DMS53 treated with DMSO at 0.1 percent for 48 hours (cell line): Measurements from ENCODE around the gene C14orf93.

ENCODE experiments used
- DNase-seq: peaks from one replicate; lab custom pipeline; 2025; ENCODE audit not compliant: unreplicated experiment; lab: John Stamatoyannopoulos, UW

The C14orf93 gene, protein sequence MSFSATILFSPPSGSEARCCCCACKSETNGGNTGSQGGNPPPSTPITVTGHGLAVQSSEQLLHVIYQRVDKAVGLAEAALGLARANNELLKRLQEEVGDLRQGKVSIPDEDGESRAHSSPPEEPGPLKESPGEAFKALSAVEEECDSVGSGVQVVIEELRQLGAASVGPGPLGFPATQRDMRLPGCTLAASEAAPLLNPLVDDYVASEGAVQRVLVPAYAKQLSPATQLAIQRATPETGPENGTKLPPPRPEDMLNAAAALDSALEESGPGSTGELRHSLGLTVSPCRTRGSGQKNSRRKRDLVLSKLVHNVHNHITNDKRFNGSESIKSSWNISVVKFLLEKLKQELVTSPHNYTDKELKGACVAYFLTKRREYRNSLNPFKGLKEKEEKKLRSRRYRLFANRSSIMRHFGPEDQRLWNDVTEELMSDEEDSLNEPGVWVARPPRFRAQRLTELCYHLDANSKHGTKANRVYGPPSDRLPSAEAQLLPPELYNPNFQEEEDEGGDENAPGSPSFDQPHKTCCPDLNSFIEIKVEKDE

DNA sequence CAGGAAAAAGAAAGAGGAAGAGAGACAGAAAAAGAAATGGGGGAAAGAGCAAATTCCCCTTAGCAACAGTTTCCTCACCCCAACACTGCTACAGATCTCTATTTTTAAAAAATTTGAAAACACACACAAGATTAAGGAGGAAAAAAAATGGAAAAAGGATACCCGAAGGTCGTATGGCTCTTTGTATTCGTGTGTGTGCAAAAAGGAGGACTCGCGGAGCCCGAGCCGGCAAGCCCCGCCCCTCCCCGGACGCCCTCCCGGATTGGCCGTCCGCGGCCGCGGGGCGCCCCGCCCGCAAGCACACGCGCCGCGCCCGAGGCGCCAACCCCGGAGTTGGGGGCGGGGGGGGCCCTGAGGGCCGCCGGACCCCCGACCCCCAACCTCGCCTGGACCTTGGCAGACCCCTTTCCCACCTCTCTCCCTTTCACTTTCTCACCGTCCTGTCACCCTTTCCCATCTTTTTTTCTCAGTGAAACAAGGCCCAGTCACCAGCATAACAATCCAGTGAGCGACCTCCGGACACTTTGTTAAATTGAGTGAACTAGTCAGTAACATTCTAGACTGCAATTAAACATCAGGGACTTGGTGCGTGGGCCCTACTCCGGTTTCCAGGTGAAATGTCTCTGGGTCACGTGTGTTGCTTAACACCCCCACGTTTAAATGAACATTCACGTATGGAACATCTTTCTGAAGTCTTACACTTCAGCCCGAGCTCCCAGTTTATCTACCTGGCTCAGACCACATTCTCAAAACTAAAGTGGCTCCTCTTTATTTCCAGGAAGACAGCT lies at the start of gene C14orf93:
Gene C14orf93, minus strand, starts transcription at position 205 of the 788 bp plus-strand sequence. CDS start 11,120 bp downstream, outside the sequence.
- DNase-seq = peak; percentile 31

DNA sequence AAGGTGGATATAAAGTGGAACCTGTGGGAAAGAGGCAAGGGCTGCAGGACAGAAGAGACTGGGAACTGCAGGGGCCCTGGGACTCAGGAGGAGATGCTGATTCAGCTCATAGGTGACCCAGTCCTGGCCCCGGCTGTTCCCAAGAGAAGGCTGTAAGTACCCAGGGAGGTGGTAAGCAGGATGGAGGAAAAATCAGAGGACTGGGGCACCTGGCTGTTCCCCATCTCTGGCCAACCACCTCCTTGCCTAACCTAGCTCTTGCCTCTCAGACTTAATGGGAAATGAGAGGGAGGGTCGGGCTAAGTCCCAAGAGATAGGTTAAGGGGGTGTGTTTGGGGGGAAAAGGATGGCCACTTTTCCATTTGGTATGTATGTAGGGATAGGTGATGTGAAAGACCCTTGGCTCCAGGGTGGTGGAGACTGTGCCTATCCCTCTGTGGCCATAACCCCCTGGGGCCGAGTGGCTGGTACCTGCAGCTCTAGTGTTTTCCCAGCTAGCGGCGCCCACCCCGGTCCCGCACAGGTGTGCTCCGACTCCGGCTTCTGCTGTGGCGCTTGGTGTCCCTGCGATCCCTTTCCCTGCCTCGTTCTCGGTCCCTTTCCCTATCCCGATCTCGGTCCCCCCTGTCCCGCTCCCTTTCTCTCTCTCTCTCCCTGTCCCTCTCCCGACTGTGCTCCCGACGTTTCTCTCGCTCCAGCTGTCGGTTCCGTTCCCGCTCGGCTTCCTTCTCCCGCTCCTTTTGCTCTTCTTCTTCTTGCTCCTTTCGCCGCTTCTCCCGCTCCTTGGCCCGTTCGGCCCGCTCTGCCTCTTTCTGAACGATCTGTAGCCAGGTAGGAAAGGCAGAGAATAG lies 48.9 kb upstream of the C14orf93 start:
- no peak for DNase-seq

DNA sequence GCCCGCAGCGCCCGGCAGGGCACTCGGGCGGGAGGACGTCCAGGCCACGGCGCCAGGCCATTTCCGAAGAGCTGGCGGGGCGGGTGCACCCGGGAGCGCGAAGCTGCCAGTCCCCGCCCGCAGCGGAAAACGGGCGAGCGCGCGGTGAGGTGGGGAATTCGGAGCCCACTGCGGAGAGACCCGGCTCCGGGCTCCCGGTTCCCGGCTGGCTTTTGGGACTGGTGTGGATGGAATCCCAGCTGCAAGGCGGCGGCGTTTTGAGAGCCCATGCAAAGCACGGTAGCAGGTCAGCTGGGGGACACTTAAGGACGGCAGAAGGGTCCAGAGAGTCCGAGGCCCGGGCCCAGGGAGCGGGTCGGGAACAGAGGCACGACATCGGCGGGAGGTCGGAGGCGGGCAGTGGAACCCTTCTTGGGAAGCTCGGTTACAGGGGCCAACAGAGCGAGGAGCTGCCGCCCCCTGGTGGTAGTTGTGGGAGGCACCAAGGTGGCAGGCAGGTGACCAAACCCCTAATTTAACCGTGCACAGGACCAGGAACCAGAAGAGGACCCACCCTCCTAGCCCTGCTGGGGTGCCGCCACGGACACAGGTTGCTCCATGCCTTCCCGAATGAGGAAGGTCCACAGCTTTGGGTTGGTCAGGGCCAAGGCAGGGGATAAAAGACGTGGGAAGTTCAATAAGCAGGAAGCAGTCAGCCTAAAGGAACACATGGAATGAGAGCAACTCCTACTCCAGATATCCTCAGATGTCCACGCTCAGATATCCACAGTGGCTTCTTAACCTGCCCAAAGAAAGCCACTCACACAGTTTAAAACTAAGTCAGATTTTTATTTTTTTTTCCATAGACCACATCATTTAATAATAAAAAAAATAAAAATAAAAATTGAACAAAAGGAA lies 48.1 kb upstream of the C14orf93 start:
- no peak for DNase-seq

DNA sequence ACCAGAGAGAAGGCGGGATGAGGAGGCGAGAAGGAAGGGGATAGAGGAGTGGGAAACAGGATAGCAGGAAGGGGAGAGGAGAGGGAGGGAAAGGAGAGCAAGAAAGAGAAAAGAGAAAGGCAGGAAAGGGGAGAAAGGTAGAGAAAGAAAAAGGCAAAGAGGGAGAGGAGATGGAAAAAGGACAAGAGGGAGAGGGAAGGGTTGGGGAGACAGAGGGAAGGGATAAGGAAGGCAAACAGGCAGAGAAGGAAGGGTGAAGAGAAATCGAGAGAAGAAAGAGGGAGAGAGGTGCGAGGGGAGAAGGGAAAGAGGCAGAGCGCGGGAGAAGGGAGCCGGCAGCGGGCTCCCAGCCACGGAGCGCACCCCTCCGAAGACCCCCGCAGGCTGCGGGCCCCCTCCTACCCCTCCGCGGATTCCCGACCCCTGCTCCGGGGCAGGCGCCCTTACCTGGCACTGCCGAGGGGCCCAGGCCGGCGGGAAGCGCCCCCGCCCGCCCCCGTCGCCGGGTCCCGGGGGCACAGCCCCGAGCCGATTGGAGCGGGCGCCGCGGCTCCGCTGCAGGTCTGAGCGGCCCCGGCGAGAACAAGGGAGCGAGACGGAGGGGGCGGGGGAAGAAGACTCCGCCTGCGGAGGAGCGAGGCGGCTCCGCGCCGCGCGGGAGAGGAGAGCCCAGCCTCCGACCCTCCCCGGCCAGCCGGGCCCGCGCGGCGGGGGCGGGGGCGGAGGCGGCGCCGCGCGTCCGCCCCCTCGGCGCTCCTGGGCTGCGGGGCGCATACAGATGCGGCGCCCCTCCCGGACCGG lies 47.2 kb upstream of the C14orf93 start, which contains the start of gene CDH24:
Gene CDH24, minus strand, starts transcription at position 565 of the 801 bp plus-strand sequence. CDS start 1,787 bp downstream, outside the sequence.
- DNase-seq = no peak

DNA sequence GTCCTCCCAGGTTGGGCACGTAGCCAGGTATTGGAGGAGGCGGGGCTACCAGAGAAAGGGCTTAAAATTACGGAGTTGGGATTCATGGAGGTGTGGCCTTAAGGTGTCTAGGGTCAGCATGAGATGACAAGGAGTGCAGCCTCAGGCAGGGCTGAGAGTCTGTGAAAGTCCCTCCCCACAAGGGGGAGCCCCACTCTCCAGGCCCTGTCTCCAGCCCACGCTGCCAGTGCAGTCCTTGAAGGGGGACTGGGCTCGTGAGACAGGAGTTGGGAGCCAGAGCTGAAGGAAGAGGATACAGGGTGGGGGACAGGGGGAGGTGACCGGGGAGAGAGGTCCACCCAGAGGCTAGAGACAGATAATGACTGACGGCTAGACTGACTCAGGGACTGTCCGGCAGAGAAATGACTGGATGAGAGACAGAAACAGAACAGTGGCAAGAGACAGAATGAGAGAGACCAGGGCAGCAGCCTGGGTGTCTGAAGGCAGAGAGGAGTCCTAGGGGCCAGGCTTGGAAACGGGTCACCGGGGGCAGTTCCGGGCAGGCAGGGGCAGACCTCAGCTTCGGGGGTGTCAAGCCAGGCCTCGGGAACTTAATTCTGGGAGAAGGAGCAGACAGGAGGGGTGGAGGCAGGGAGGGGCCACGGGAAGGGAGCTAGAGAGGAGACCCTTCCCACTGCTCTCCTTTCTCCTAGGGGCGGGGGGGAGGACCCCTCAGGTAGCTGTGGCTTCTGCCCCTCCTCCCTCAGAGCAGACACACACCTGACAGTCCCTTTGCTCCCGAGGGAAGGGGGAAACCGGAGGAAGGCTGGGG lies 46.4 kb upstream of the C14orf93 start:
- DNase-seq = no peak

DNA sequence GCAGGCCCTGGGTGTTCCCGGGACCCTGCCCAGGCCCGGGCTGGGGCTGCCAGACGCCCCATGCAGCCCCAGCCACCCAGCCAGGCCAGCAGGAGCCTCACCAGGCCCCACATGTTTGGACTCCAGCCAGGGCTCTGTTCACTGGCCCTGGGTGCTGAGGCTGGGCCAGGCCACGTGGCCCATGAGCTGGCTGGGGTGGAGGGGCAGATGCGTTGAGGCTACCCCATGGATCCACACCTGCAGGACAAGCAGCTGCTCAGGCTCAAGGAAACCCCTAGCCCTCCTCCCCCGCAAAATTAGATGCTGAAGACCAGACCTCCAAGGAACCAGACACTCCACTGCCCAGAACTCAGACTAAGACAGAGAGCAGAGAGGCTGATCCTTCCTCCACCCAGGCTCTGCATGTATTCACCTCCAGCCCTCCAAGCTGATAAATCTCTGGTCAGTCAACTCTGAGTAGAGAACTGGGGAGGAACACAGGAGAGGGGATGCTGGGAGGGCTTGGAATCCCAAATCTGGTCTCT lies 45.7 kb upstream of the C14orf93 start:
- DNase-seq = no peak

DNA sequence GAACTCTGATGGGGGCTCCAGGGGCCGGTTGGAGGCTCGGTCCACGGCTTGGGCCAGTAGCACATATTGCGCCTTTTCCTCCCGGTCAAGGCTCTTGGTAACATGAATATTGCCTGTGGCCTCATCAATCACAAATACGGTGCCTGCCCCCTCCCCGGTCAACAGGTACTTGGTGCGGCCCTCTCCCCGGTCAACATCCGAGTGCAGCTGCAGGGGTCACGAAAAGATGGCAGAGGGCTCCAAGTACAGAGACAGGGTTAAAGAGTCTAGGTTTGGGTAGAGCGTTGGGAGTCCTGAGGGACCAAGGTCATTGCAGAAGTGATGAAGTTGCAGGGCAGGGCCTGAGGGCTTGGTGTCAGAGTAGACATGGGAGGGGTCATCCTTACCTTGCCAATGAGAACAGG lies 45.2 kb upstream of the C14orf93 start:
- no peak for DNase-seq

DNA sequence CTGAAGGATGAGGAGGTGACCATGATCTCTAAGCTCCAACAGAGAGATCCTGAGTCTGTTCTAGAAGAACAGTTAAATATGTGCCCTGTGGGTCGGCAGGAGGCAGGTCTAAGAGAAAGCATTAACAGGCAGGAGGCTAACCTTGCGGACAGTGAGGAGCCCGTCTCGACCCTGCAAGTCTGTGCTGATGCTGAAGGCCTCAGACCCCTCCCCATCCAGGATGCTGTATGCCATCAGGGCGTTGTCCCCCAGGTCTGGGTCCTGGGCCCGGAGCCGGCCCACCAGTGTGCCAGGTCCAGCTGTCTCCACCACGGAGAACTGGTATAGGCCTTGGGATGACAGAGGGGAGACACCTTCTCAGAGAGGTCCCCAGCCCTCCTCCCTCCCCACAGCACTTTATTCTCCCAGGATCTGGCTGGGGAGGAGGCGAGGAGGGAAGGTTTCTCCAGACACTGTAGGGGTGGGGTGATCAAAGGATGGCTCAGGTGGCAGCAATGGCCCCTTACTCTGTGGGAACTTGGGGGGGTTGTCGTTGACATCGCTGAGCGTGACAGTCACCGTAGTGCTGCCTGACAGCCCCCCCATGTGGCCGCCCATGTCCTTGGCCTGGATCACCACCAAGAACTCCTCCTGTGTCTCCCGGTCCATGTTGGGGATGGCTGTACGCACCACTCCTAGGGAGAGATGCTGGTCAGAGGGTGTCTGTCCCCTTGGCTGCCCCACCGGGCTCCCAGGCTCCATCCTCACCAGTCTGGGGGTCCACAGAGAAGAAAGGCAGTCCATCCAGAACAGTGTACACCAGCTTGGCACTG lies 44.3 kb upstream of the C14orf93 start:
- no peak for DNase-seq

DNA sequence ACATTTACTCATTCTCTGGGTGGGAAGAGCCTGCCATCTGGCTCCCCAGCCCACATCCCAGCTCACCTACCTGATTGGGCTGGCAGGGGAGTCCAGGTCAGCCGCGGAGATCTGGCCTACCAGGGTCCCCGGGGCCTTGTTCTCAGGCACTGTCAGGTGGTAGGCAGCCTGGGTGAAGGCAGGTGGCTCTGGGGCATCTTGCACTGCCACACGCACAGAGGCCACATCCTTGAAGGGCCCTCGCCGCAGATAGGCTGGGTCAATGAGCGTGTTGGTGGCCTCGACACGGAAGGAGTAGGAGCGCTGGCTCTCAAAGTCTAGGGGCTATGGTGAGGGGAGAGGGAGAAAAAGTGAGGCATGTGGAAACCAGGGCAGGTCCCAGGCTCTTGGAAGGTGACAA lies 43.5 kb upstream of the C14orf93 start:
- DNase-seq = no peak

DNA sequence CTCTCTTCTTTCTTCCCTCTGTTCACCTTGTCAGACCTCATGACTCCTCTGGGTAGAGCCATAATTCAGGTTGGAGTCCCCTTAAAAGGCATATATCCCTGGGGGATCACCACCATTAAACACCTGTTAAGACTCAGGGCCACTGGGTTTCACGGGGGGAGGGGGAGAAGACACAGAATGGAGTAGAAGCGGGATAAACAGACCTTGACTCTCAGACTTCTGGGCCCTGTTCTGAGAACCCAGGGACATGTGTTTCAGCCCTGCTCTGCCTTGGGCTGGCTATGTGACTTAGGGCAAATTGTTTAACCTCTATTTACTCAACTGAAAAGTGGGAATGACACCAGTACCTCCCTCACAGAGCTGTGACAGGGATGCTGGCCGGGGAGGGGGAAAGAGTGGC lies 42.7 kb upstream of the C14orf93 start:
- no peak for DNase-seq

DNA sequence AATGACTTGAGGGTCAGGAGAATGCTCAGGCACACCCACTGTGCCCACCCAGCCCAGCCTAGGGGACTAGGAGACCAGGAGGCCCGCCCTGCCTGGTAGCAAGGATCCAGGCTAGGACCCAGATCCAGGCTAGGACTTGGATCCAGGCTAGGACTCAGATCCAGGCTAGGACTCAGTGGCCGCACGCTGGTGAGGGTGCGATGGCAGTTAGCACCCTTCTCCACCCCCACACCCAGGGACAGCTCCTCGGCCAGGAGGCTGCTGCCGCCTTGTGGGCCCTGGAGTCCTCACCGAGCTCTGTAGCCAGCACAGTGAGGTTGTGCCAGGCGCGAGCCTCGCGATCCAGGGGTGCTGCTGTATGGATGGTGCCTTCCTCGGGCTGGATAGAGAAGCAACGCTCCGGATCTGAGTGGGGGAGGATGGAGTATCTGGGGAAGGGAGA lies 42.3 kb upstream of the C14orf93 start:
- DNase-seq = no peak

DNA sequence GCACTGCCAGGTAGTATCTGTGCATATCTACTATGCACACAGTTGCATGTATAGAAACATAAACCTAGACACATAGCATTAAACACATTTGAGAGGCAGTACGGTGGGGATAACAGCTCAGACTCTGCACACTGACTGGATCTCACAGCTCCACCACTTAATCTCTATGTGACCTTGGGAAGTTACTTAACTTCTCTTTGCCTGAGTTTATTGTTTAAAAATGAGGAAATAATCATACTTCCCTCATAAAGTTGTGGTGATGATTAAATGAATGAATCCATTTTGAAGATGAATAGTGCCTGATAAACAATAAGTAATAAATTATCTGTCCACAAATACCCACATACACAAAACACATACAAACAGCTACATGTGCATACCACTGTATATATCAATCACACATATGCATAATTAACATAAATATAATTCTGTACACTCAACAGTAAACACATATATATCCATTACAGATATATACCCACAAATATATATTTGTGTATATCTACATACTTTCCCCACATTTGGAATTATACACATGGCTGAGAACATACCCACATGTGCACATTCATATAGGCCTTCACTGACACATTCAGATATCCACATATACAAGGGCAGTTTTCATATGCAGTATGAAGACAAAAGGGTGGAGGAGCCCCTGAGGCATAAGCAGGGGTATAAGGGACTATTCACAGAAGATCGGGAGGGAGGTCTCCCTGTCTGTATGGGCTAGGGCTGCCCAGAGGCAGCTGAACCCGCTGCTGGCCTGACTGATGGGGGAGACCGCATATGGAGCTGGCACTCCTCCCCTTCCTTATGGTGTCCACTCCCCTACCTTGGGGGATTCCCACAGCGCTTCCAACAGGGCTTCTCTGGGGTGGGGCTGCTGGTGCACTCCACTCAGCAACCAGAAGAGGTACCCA lies 41.5 kb upstream of the C14orf93 start:
- no peak for DNase-seq

DNA sequence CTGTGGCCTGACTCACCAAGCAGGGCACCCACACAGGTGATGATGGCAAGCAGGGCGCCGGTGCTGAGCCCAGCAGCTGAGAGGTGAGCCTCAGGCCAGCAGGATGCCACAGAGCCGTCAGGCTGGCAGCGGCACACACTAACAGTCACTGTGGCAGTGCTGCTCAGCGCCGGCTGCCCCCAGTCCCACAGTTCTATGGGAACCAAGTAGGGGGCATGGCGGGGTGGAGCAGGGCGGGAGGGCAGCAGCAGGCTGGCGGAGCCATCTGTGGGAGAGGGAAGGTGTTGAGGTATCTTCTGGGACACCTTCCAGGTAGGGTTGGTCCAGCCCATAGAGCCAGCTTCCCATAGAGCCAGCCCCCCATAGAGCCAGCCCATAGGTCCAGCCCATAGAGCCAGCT lies 39.1 kb upstream of the C14orf93 start:
- DNase-seq = no peak

DNA sequence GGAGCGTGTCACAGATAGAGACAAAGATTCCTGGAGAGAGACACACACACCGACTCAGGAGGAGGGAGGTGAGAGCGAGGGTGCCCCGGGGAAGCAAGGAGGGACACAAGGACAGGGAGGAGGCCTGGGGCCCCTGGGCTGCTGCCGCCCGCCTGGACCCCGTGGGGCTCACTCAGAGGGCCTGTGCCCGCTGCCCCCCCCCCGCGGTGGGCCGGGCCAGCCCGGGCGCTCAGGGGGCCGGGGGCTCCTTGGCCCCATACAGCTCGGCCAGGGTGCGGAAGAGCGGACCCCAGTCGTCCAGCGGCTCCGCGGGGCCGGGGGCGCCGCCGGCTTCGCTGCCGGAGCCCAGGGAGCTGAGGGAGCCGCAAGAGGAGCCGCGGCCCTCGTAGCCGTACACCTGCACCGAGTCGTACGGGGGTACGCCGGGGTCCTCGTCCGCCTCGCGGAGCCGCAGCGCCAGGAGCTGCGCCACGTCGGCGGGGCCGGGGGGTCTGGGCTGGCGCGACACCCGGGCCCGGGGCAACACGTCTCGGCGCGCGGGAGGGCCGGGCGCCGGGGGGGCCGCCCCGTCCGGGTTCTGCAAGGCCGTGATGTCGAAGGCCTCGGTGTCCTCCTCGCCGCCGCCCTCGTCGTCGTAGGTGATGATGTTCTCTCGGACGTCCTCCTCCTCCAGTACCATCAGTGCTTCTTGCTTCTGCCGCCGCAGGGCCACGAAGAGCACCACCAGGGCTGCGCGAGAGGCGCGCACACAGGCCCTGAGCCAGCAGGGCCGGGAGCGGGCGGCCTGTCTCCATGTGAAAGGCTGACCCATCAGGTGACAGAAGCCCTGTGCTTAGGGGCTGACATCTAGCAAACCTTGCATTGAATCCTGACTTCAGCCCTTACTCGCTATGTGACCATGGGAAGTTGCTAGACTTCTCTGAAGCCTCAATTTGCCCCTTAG lies 38.1 kb upstream of the C14orf93 start:
- no peak for DNase-seq

DNA sequence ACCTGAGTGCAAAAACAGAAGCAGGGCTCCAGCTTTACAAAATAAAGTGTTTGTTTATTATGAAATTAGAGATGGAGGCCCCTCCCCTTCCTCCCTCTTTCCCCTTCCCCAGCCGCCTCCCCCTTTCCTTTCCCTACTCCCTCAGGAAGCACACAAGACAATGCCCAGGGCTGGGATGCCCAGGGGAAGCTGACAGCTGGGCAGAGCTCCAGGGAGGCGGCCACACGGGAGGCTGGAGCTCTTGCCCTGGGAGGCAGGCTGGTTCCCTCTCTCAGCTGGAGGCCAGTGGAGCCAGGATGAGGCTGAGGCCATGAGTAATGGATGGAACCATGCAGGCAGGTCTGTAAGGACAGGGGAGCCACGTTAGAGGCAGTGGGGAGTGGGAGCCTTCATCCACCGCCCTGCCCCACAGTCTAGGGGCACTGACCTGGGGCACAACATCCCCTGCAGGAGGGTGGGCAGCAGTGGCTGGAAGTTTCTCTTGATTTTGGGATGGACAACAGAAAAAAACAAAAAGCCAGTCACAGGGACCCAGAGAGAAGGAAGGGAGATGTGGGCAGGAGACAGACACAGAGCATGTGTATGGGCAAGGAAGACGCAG lies 37.2 kb upstream of the C14orf93 start:
- no peak for DNase-seq
